T follicular helper cell (primary cell): ENCODE measurements around the gene HAGHL.
"Not testable (repeated sequence)": the region's sequence is repeated elsewhere in the genome, so short reads cannot be mapped to it uniquely, and the experiment has no call there.

ENCODE experiments used
- DNase-seq: peaks from one replicate; pipeline ENCODE4 v3.0.0-alpha.2; 2020; ENCODE audit warnings: low read depth

The HAGHL gene

GRCh38 chr16:707062-707538 is 19.8 kb upstream of the HAGHL start:
- DNase-seq = no peak

GRCh38 chr16:708019-708418 is 18.9 kb upstream of the HAGHL start:
- DNase-seq = no peak

DNA sequence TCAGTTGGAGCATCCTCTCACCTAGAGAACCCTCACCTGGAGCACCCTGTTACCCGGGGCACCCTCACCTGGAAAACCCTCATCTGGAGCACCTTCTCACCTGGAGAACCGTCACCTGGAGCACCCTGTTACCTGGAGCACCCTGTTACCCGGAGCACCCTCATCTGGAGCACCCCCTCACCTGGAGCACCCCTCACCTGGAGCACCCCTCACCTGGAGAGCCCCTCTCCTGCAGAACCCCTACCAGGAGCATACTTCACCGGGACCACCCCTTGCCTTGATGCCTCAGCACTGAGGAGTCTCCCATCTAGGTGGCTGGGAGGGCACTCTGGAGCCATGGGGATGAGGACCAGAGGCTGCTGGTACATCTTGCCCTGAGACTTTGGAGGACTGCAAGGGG is 17.9 kb upstream of the HAGHL start:
- no peak for DNase-seq

DNA sequence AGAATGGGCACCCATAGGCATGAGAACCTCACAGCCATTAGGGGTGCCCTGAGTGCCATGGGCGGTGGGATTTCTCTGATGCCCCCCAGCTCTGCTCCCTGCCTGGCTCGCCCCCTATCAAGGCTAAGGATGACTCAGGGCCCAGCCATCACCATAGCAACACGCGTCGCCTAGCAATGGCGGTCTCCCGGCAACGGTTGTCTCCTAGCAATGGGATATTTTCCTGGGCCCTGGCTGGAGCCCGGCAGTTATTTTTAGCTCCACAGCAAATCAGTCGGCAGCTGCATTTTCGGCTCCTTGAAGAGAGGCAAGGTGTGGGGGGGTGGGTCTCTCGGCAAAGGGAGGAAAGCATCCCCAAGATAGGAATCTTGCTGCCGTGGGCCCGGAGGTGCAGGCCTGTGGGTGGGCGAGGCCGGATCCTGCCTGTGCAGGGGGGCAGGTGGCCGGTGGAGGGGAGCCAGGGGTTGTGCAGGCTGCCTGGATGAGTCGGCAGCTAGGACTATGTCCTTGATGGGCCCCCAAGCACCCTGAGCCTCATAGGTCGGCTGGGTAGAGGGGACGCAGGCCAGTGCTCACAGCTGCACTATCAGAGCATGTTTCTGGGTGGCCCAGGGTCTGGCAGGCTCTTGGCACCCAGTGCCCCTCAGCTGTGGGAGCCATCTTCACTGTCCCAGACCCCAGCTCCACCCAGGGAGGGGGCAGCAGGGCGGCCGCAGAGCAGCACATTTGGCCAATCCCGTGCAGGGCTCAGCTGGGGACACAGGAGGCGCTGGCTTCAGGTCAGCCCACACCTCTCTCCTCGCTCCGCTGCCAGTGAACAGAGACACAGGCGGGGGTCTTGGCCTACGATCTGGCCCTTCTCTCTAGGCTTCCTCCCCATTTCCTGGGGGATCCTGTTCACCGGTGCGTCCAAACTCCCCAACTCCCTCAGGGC is 17.1 kb upstream of the HAGHL start:
- DNase-seq = no peak

DNA sequence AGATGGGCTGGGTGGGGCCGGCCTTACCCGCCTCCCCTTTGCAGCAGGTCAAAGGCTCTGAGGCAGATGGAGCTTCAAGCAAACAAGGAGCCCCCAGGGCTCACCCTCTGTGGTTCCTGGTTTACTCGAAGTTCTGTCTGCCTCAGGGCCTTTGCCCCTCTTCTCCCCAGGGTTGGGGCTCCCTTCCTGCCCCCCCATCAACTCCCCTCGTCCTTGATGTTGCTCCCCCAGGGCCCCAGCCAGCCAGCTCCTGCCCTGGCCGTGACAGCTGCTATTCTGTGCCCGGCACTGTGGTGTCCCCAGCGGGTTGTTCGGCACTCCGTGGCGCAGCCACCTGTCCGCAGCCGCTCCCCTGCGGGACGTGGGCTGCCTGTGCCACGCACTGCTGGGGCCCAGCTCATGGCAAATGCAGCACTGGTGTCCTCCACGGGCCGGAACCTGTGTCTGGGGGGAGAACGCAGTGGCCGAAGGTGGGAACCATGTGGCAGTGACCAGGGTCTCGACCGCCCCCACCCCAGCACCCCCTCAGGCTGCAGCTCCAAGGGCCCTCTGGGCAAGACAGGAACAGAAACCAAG is 16.3 kb upstream of the HAGHL start:
- DNase-seq = no peak

DNA sequence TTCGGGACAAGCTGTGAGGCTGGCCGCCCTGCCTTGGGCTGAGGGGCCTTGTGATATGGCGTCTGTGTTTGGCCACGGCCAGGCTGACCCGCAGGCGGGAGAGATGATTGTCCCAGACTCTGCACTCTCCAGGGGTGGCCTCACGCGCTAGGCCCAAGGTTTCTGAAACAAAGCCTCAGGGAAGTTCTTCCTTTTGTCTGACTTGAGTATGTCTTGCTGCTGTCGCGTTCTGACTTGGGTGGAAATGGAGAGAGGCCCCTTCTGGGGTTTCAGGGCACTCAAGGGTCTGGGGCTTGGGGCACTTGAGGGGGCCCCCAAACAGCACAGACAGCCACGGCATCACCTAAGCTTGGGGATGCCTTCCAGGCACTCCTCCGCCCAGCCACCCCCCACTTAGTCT is 15.8 kb upstream of the HAGHL start:
- DNase-seq = no peak

DNA sequence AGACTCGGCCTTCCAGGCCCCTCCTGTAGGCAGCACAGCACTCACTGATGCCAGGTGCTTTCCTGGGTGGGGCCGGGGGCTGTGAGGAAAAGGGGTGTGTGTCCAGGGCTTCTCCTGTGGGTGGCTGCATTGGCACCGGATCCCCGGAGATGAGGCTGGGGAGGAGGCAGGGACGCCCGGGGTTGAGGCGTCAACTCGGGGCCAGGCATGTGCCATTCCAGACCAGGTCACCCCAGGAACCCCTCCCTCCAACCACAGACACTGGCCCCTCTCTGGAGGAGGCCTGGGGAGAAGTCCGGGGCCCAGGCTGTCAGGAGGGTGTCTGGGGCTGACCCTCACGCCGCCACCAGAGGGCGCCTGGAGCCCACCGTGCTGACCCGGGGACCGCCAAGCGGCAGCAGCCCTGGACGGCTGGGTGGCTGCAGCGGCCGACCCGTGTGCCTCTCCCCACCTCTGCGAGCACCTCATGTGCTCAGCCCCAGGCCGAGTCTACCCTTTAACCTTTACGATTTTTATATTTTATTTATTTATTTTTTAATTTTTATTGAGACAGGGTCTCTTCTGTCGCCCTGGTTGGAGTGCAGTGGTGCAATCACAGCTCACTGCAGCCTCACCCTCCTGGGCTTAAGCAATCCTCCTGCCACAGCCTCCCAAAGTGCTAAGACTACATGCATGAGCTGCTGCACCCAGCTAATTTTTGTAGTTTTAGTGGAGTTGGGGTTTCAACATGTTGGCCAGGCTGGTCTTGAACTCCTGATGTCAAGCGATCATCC is 15.2 kb upstream of the HAGHL start:
- DNase-seq = peak; percentile 67

GRCh38 chr16:712740-713250 is 14.1 kb upstream of the HAGHL start:
- DNase-seq = not testable (repeated sequence)

DNA sequence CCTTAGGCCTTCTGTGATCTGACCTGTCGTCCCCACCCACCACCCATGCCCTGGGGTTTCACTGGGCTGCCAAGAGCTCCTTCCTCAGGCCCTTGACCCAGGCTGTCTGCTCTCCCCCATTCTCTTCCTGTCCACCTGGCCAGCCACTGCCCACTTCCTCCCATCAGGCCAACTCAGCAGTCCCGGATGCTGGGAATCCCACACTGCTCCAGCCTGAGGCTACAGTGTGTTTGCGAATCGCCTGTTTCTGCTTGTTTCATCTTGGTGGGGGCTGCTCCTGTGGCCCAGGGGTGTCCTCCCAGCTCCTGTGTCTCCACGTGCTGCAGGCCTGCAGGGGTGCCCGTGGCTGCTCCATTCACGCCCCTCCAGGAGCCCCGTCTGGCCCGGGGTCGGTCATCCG is 12.8 kb upstream of the HAGHL start:
- DNase-seq = no peak

- peak; percentile 82 for DNase-seq
Measured at GRCh38 chr16:714558-715476, 12.1 kb upstream of the HAGHL start, which contains the start of gene METRN. METRN (plus strand) TSS chr16:715118; CDS start chr16:715290, 172 bp downstream.

DNA sequence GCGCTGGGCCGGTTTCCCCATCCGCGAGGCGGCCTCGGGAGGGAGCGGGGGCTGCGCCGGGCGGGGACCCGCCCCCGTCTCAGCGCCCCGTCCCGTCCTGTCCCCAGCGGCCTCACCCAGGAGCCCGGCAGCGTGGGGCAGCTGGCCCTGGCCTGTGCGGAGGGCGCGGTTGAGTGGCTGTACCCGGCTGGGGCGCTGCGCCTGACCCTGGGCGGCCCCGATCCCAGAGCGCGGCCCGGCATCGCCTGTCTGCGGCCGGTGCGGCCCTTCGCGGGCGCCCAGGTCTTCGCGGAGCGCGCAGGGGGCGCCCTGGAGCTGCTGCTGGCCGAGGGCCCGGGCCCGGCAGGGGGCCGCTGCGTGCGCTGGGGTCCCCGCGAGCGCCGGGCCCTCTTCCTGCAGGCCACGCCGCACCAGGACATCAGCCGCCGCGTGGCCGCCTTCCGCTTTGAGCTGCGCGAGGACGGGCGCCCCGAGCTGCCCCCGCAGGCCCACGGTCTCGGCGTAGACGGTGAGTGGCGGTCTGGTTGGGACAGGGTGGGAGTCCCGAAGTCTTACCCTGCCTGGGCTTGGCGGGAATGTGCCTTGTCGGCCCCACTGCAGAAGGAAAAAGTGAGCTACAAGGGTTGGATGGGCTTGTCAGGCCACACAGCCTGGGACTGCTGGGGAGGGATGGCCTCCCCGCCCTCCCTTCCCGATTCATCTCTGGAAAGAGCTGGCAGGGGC is 11.3 kb upstream of the HAGHL start:
- DNase-seq = no peak

- no peak for DNase-seq
Measured at GRCh38 chr16:716200-716568, 10.7 kb upstream of the HAGHL start.

DNA sequence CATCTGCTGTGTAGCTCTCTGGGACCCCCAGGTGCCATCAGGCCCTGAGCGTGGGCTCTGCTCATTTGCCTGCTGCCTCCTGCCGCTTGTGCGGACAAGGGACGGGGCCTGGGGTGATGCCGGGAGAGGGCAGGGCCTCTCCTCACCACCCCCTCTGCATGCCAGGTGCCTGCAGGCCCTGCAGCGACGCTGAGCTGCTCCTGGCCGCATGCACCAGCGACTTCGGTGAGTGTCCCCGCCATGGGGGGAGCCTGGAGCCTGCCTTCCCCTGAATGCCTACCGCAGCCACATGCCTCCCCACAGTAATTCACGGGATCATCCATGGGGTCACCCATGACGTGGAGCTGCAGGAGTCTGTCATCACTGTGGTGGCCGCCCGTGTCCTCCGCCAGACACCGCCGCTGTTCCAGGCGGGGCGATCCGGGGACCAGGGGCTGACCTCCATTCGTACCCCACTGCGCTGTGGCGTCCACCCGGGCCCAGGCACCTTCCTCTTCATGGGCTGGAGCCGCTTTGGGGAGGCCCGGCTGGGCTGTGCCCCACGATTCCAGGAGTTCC is 10.1 kb upstream of the HAGHL start:
- no peak for DNase-seq

DNA sequence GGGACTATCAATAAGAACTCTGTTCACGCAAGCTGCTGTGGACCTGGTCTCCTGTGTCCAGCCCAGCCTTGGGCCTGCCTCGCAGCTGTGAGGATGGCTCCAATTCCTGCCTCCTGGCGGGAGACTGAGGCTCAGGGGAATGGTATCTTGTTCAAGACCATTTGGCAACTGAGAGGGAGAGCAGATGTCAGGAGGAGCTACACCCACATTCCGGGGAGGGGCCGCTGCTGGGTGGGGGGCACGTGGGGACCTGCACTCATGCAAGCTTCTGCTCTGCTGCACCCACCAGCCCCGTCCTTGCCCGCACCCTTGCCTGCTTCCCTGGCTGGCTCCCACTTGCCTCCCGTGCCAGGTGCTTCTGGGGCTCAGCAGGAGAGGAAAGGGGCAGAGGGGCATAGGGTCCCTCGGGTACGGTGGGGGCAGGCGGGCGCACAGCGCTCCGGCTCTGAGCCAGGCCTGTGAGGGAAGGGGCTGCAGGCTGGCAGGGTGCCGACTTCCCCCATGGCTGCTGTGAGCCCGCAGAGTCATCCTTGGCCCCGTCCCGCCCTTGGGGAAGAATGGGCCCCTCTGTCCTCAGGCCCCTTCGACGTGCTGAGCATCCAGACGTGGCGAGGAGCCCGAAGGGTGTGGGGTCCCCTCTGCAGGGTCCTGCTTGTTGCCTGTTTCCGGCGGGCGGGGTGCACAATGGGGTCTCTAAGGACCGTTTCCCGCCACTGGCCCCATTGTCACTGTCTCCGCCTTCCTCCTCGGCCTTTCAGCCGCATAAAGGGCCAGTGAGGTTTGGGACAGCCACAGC is 9.3 kb upstream of the HAGHL start:
- DNase-seq = no peak

DNA sequence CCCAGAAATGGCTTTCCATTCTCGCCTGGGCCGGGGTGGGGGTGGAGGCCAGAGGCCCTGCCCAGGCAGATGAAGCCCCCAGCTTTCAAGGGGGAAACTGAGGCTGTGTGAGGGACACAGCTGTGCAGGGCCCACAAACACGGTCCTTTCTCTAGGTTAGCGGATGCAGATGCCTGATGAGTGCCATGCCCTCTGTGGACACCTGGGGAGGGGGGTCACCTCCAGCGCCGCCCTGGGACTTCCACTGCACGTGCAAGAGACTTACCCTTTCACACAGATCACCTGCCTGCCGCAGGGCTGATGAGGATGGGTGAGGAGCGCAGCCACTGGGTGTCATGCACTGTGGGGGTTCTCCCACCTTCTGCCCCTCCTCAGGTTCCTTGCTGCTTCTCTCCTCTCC is 8.5 kb upstream of the HAGHL start:
- DNase-seq = no peak

DNA sequence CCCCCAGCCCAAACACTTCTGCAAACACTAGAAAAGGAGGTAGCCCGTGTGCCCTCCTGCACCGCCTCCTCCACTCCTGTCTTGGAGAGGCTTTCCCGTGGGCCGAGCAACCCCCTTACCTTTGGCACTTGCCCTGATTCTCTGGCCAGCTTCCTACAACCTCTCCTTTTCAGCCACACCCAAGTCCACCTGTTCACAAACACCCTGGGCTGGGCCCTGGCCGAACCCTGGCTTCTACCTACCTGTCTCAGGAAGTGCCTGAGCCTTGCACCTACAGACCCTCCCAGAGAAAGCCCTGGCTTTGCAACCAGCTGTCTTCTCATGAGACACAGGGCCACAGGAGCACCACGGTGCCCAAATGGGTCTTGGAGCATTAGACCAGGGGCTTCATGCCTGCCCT is 8.0 kb upstream of the HAGHL start:
- DNase-seq = no peak

DNA sequence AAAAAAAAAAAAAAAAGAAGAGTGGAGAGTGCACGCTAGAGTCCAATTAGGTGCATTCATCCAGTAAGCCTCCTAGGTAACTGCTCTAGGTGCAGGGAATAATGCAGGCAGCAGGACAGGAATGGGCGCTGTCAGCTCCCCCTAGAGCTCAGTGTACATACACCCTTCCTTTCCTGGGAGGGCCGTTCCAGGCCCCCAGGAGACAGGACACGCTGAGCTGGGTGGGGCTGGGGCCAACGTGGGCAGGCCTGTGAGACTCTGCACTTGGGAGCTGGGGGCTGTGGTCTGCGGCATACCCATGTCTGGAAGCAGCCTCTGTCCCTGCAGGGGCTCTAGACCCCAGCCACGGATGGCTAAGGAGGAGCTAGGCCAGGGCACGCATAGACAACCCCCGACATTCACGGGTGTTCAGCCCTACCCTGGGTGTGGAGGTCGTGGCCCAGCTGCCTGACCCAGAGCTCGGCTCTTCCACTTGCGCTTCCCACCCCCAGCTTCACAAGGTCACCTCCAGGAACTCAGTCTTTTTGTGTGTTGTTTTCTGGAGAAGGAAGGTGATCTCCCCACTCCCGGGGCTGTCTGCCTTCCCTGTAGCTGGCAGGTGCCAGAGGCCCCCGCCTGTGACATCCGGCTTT is 7.0 kb upstream of the HAGHL start:
- no peak for DNase-seq

DNA sequence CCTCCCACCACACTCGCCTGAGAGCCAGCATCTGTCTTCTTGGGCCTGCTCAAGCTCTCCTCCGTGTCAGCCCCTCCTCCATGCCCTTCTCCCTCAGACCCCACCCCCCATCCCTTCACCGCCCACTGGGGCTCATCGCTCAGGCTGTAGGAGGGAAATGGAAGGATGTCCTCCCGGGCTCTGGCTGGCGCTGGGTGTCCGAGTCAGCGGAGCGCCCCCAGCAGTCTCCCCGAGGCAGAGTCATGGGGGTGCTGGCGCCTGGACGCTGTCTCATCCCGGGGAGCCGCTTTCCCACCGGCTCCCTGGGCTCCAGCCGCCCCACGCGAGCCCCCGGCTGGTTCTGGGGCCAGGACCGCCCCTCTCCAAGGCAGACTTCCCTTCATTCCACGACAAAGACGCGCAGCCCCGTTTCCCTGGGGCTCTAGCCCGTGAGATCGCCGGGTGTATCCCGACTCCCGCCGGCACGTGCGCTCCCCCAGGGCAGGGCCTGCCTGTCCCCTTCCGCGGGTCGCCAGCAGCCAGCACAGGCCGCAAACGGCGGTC is 6.4 kb upstream of the HAGHL start:
- DNase-seq = no peak
